ENCODE measurements around the gene CADM2. TPM values are rescaled to one million over a fixed set of nuclear protein-coding genes. Genes with fewer than 3 reads are reported as not detected.

Gene CADM2
- total RNA-seq, 1 donor from 2014 or later = 4.0 TPM

GRCh38 chr3:86104154-86104553 is 1145.4 kb downstream of the CADM2 start:
- Mint-ChIP-seq H3K4me1 (ENCODE audit: unreplicated experiment) (no peaks in the 10 kb centered on the region), H3K4me3 (no peak overlapping the region), H3K36me3 (no peaks in the 10 kb centered on the region), H3K27ac (no peak overlapping the region), H3K27me3 (no peaks in the 10 kb centered on the region), H3K9me3 (peaks cover 7% of the 10 kb centered on the region)
- TF ChIP-seq, protein P1, sequence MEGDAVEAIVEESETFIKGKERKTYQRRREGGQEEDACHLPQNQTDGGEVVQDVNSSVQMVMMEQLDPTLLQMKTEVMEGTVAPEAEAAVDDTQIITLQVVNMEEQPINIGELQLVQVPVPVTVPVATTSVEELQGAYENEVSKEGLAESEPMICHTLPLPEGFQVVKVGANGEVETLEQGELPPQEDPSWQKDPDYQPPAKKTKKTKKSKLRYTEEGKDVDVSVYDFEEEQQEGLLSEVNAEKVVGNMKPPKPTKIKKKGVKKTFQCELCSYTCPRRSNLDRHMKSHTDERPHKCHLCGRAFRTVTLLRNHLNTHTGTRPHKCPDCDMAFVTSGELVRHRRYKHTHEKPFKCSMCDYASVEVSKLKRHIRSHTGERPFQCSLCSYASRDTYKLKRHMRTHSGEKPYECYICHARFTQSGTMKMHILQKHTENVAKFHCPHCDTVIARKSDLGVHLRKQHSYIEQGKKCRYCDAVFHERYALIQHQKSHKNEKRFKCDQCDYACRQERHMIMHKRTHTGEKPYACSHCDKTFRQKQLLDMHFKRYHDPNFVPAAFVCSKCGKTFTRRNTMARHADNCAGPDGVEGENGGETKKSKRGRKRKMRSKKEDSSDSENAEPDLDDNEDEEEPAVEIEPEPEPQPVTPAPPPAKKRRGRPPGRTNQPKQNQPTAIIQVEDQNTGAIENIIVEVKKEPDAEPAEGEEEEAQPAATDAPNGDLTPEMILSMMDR (conservative IDR thresholded peaks at IDR 0.05) = no peak
- DNase-seq (ENCODE audit: extremely low spot score, unreplicated experiment) = no peak

GRCh38 chr3:86109434-86109833 is 1150.6 kb downstream of the CADM2 start:
- Mint-ChIP-seq H3K27ac (no peak overlapping the region), H3K9me3 (peaks cover 7% of the 10 kb centered on the region), H3K27me3 (no peaks in the 10 kb centered on the region), H3K36me3 (no peaks in the 10 kb centered on the region), H3K4me1 (ENCODE audit: unreplicated experiment) (no peaks in the 10 kb centered on the region), H3K4me3 (no peak overlapping the region)
- no peak for DNase-seq (ENCODE audit: extremely low spot score, unreplicated experiment)
- TF ChIP-seq, protein P1 (conservative IDR thresholded peaks at IDR 0.05) = no peak

Small RNA genes within 50 kb of the gene (microRNA-seq; reads per million reads assigned to microRNA genes)
- gene MIR5688 = not detected
